H9 (cell line): Measurements from ENCODE around the gene FBN2. TPM values are rescaled to one million over a fixed set of nuclear protein-coding genes. Genes with fewer than 3 reads are reported as not detected.

Source experiments
- DNase-seq: peaks from one replicate; pipeline ENCODE4 v3.0.0-alpha.2; 2017
- H2AFZ ChIP-seq: one replicate; pipeline ENCODE4 v1.6.1; 2013; ENCODE audit warnings: mild to moderate bottlenecking, low read length, control low read depth, moderate library complexity
- H2AK5ac ChIP-seq: 2 replicates; pipeline ENCODE4 v1.6.1; 2013; ENCODE audit warnings: low read length, control low read depth, mixed read lengths; ENCODE audit not compliant: insufficient read length
- H2BK120ac ChIP-seq: one replicate; pipeline ENCODE4 v1.6.1; 2013; ENCODE audit warnings: low read depth, mild to moderate bottlenecking, low read length, control low read depth, inconsistent platforms; ENCODE audit not compliant: poor library complexity, severe bottlenecking
- H2BK12ac ChIP-seq: 2 replicates; pipeline ENCODE4 v1.6.1; 2013; ENCODE audit warnings: low read length, control low read depth, mixed read lengths, low read depth; ENCODE audit not compliant: insufficient read length
- H2BK15ac ChIP-seq: 2 replicates; pipeline ENCODE4 v1.6.1; 2013; ENCODE audit warnings: low read depth, low read length, control low read depth
- H2BK20ac ChIP-seq: one replicate; pipeline ENCODE4 v1.6.1; 2013; ENCODE audit warnings: low read depth, mild to moderate bottlenecking, low read length, control low read depth, inconsistent platforms; ENCODE audit not compliant: poor library complexity, severe bottlenecking
- H2BK5ac ChIP-seq: 2 replicates; pipeline ENCODE4 v1.6.1; 2013; ENCODE audit warnings: low read length, control low read depth, mixed read lengths; ENCODE audit not compliant: insufficient read length
- H3K14ac ChIP-seq: 2 replicates; pipeline ENCODE4 v1.6.1; 2013; ENCODE audit warnings: low read length, control low read depth; ENCODE audit not compliant: insufficient read depth
- H3K18ac ChIP-seq: 2 replicates; pipeline ENCODE4 v1.6.1; 2013; ENCODE audit warnings: low read depth, mild to moderate bottlenecking, mixed read lengths, low read length, control low read depth; ENCODE audit not compliant: insufficient read length
- H3K23ac ChIP-seq: 2 replicates; pipeline ENCODE4 v1.6.1; 2013; ENCODE audit warnings: low read length, control low read depth, mixed read lengths, low read depth; ENCODE audit not compliant: insufficient read length
- H3K23me2 ChIP-seq: 2 replicates; pipeline ENCODE4 v1.6.1; 2013; ENCODE audit warnings: low read depth, mild to moderate bottlenecking, mixed read lengths, low read length, control low read depth; ENCODE audit not compliant: insufficient read length, poor library complexity, severe bottlenecking
- H3K27ac ChIP-seq: 2 replicates; pipeline ENCODE4 v1.5.1; 2013; ENCODE audit warnings: low read length, control low read depth, mixed read lengths, low read depth; ENCODE audit not compliant: insufficient read length
- H3K27me3 ChIP-seq: 2 replicates; pipeline ENCODE4 v1.6.1; 2013; ENCODE audit warnings: low read length, control low read depth, inconsistent platforms; ENCODE audit not compliant: insufficient read depth
- H3K4ac ChIP-seq: 2 replicates; pipeline ENCODE4 v1.6.1; 2013; ENCODE audit warnings: low read depth, mild to moderate bottlenecking, control low read depth, inconsistent platforms, low read length, moderate library complexity
- H3K4me1 ChIP-seq: 2 replicates; pipeline ENCODE4 v1.6.1; 2013; ENCODE audit warnings: low read length, control low read depth, inconsistent platforms; ENCODE audit not compliant: insufficient read depth
- H3K4me2 ChIP-seq: 2 replicates; pipeline ENCODE4 v1.6.1; 2013; ENCODE audit warnings: low read length, control low read depth, mixed read lengths; ENCODE audit not compliant: insufficient read length, insufficient read depth
- H3K56ac ChIP-seq: 2 replicates; pipeline ENCODE4 v1.6.1; 2013; ENCODE audit warnings: low read depth, mild to moderate bottlenecking, mixed read lengths, low read length, control low read depth; ENCODE audit not compliant: insufficient read length
- H3K79me1 ChIP-seq: 2 replicates; pipeline ENCODE4 v1.6.1; 2013; ENCODE audit warnings: low read depth, mild to moderate bottlenecking, moderate library complexity, low read length, control low read depth, inconsistent platforms; ENCODE audit not compliant: insufficient read depth, poor library complexity, severe bottlenecking
- H3K79me2 ChIP-seq: 2 replicates; pipeline ENCODE4 v1.6.1; 2013; ENCODE audit warnings: low read length, control low read depth, inconsistent platforms; ENCODE audit not compliant: insufficient read depth
- H3K9ac ChIP-seq: 2 replicates; pipeline ENCODE4 v1.6.1; 2013; ENCODE audit warnings: low read length, control low read depth, mixed read lengths; ENCODE audit not compliant: insufficient read length; ENCODE audit errors: extremely low read depth
- H3K9me3 ChIP-seq: one replicate; pipeline ENCODE4 v1.6.1; 2013; ENCODE audit warnings: low read depth, low read length, inconsistent platforms; ENCODE audit not compliant: control insufficient read depth
- H3T11ph ChIP-seq: one replicate; pipeline ENCODE4 v1.6.1; 2013; ENCODE audit warnings: mild to moderate bottlenecking, low read length, control low read depth, inconsistent platforms
- H4K20me1 ChIP-seq: one replicate; pipeline ENCODE4 v1.6.1; 2013; ENCODE audit not compliant: control insufficient read depth, insufficient read length, insufficient read depth
- H4K5ac ChIP-seq: 2 replicates; pipeline ENCODE4 v1.6.1; 2013; ENCODE audit warnings: low read depth, mild to moderate bottlenecking, mixed read lengths, low read length, control low read depth; ENCODE audit not compliant: insufficient read length
- H4K8ac ChIP-seq: replicated peaks from 2 replicates; pipeline ENCODE4 v1.6.1; 2013; ENCODE audit warnings: low read length, control low read depth, mixed read lengths, low read depth; ENCODE audit not compliant: insufficient read length
- H4K91ac ChIP-seq: 2 replicates; pipeline ENCODE4 v1.6.1; 2013; ENCODE audit warnings: low read depth, mild to moderate bottlenecking, moderate library complexity, mixed read lengths, low read length, control low read depth; ENCODE audit not compliant: insufficient read length
- H3K27ac Mint-ChIP-seq, 3 experiments: 2 replicates in 2 of 3; 3 replicates in 1 of 3; pipeline ENCODE4 v1.8.0; 2020 to 2021; ENCODE audit warnings: mixed read lengths in 3 of 3, mild to moderate bottlenecking in 1 of 3, moderate library complexity in 1 of 3
- H3K27me3 Mint-ChIP-seq: 2 replicates; pipeline ENCODE4 v1.8.0; 2021; ENCODE audit warnings: low read depth, mild to moderate bottlenecking, moderate library complexity, mixed read lengths
- H3K36me3 Mint-ChIP-seq, 3 experiments: 2 replicates in 2 of 3; 3 replicates in 1 of 3; pipeline ENCODE4 v1.8.0; 2020 to 2021; ENCODE audit warnings: low read depth in 3 of 3, mixed read lengths in 3 of 3; ENCODE audit not compliant: insufficient read depth in 1 of 3
- H3K4me1 Mint-ChIP-seq, 2 experiments: 2 replicates each; pipeline ENCODE4 v1.8.0; 2020; ENCODE audit warnings: mixed read lengths in 2 of 2
- H3K4me3 Mint-ChIP-seq, 2 experiments: 2 replicates in 1 of 2; 3 replicates in 1 of 2; pipeline ENCODE4 v1.8.0; 2020 to 2021; ENCODE audit warnings: mild to moderate bottlenecking in 2 of 2, mixed read lengths in 2 of 2, moderate library complexity in 1 of 2
- H3K9me3 Mint-ChIP-seq, 2 experiments: 2 replicates in 1 of 2; 3 replicates in 1 of 2; pipeline ENCODE4 v1.8.0; 2020; ENCODE audit warnings: mild to moderate bottlenecking in 2 of 2, mixed read lengths in 2 of 2, moderate library complexity in 1 of 2
- CTCF ChIP-seq: fragments of 200-600 bp; sonication (generic); conservative IDR thresholded peaks from 3 replicates; pipeline ENCODE4 v1.8.0; 2021; ENCODE audit warnings: antibody characterized with exemption, mild to moderate bottlenecking
- WGBS: extraction: QIAGEN DNeasy Blood & Tissue Kit; methylation state at CpG from one replicate; pipeline ENCODE4 v1.1.7; 2013; ENCODE audit warnings: missing lambda C conversion rate, low lambda C conversion rate, mixed read lengths; ENCODE audit not compliant: insufficient read length; ENCODE audit errors: extremely low coverage; 5-methylcytosine and 5-hydroxymethylcytosine counted together
- total RNA-seq: library from RNA; stranded (reverse); gene quantifications from 2 replicates; pipeline ENCODE4 v1.2.1, GENCODE V29; 2021

The FBN2 gene
- total RNA-seq, 1 experiment from 2014 or later, result 8.3 TPM

GRCh38 chr5:128572930-128573319 lies 34.9 kb upstream of the FBN2 start:
- Mint-ChIP-seq H3K27ac (no peak overlapping the region; a peak in 1 of 7 replicates), H3K4me3 (no peak overlapping the region), H3K36me3 (no peaks in the 10 kb centered on the region; a peak in 1 of 7 replicates), H3K9me3 (peaks cover 0 to 3% of the 10 kb centered on the region in 2 experiments; a peak in 1 of 5 replicates), H3K4me1 (peaks cover 5% of the 10 kb centered on the region in 2 experiments; a peak in 3 of 4 replicates), H3K27me3 (no peaks in the 10 kb centered on the region)
- Histone ChIP-seq H3K56ac (no peak overlapping the region), H2AK5ac (no peak overlapping the region), H4K5ac (no peak overlapping the region), H3K27ac (no peak overlapping the region), H3K9me3 (no peaks in the 10 kb centered on the region), H3K18ac (no peak overlapping the region), H4K91ac (no peak overlapping the region), H2BK120ac (no peak overlapping the region), H2BK12ac (no peak overlapping the region), H2BK15ac (no peak overlapping the region), H3K23me2 (no peaks in the 10 kb centered on the region), H3K79me2 (no peaks in the 10 kb centered on the region), H3K4me2 (no peak overlapping the region), H2BK20ac (no peak overlapping the region), H3K23ac (no peak overlapping the region), H3K9ac (no peak overlapping the region), H4K20me1 (no peaks in the 10 kb centered on the region), H2AFZ (no peak overlapping the region), H3K4ac (no peak overlapping the region), H3K14ac (no peak overlapping the region), H3K27me3 (no peaks in the 10 kb centered on the region), H3T11ph (no peak overlapping the region), H3K79me1 (no peaks in the 10 kb centered on the region), H3K4me1 (no peaks in the 10 kb centered on the region), H2BK5ac (no peak overlapping the region), H4K8ac (no peak overlapping the region)
- WGBS, result no CpG with 5 or more reads among the region's 2 CpGs
- TF ChIP-seq CTCF, result no peak
- no peak for DNase-seq
